ENCODE results near the gene CHST10. TPM values are rescaled to one million over a fixed set of nuclear protein-coding genes. Genes with fewer than 3 reads are reported as not detected.
"Not testable (repeated sequence)": the region's sequence is repeated elsewhere in the genome, so short reads cannot be mapped to it uniquely, and the experiment has no call there.

CHST10 gene
- polyA plus RNA-seq, 1 donor: 11.6 TPM

GRCh38 chr2:100392715-100393114, 24.8 kb downstream of the CHST10 start:
- no peak for DNase-seq

- no peak for DNase-seq
Measured at GRCh38 chr2:100391735-100392515, 25.5 kb downstream of the CHST10 start.

- DNase-seq: no peak
Measured at GRCh38 chr2:100390001-100390940, 27.2 kb downstream of the CHST10 start.

- DNase-seq: no peak
Measured at GRCh38 chr2:100388703-100389102, 28.8 kb downstream of the CHST10 start.

GRCh38 chr2:100383954-100384353, 33.5 kb downstream of the CHST10 start:
- no peak for DNase-seq

GRCh38 chr2:100383306-100383705, 34.2 kb downstream of the CHST10 start:
- DNase-seq: no peak

- peak; percentile 50 for DNase-seq
Measured at GRCh38 chr2:100381240-100381639, 36.2 kb downstream of the CHST10 start.

- DNase-seq: no peak
Measured at GRCh38 chr2:100380681-100381080, 36.8 kb downstream of the CHST10 start.

- DNase-seq: no peak
Measured at GRCh38 chr2:100376836-100377235, 40.6 kb downstream of the CHST10 start.

GRCh38 chr2:100367163-100367562, 50.3 kb downstream of the CHST10 start:
- no peak for DNase-seq

- DNase-seq: peak; percentile 4
Measured at GRCh38 chr2:100365434-100365833, 52.0 kb downstream of the CHST10 start.

- not testable (repeated sequence) for DNase-seq
Measured at GRCh38 chr2:100362269-100362668, 55.2 kb downstream of the CHST10 start.

- DNase-seq: no peak
Measured at GRCh38 chr2:100359576-100359975, 57.9 kb downstream of the CHST10 start.

- DNase-seq: no peak
Measured at GRCh38 chr2:100358554-100358953, 58.9 kb downstream of the CHST10 start.

GRCh38 chr2:100352521-100352920, 64.9 kb downstream of the CHST10 start:
- no peak for DNase-seq

- no peak for DNase-seq
Measured at GRCh38 chr2:100350661-100351185, 66.7 kb downstream of the CHST10 start.

GRCh38 chr2:100345144-100345543, 72.3 kb downstream of the CHST10 start:
- DNase-seq: not testable (repeated sequence)

- DNase-seq: no peak
Measured at GRCh38 chr2:100344433-100344832, 73.0 kb downstream of the CHST10 start.

- not testable (repeated sequence) for DNase-seq
Measured at GRCh38 chr2:100342466-100342865, 75.0 kb downstream of the CHST10 start.

Data from hindlimb muscle (tissue), 1 donor.